ENCODE data around the gene HHEX. TPM values are rescaled to one million over a fixed set of nuclear protein-coding genes. Genes with fewer than 3 reads are reported as not detected.

HHEX gene
- total RNA-seq, 1 donor from 2014 or later, result 6.8 TPM

DNA sequence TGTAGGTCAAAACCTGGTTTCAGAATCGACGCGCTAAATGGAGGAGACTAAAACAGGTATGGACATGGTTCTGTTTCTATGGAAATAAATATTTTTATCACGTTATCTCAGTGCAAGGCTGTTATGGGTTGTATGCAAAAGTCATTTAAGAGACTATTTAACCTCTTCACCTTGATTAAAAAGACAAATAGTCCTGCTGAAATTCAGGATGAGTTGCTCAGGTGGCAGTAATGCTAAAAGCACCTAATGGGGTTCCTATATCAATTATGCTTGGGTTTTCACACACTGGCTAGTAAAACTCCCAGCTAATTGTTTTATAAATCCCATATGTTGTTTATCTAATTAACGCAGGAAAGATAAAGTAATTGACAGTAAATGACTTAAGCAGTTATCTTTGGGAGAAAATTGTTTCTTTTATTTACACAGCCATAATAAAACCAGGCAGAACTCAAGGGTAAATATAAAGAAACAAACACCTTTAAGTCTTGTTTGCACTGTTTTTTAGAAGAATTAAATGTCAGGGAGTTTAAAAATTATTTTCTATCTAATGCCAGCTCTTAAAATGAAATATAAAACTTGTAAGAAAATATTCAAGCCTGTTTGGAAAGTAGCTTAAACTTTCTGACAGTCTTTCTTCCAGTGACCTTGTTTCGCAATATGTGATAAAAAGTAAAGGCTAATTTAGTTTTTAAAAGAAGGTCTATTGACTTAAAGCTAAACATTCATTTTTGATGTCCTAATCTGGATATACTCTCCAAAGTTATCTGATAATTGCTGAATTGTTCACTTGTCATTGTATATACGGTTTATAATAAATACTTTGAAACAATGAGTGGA lies 3.2 kb downstream of the HHEX start:
- no peak for DNase-seq (ENCODE audit: low spot score)

DNA sequence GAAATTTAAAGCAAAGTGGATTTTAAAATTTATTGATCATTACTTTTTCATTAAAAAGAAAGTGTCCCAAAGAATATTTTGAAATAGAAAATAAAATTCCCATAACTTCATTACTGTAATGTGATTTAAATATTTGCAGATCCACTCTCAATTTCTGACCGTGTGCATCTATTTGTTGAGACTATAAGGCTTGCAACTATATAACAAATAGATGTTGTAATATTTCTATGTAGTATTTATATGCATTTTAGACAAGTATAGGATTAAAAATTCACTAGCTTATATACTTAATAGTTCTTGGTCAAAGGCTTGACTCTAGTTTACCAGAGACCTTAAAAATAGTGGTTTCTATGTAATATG lies 3.8 kb downstream of the HHEX start:
- DNase-seq (ENCODE audit: low spot score), result no peak

DNA sequence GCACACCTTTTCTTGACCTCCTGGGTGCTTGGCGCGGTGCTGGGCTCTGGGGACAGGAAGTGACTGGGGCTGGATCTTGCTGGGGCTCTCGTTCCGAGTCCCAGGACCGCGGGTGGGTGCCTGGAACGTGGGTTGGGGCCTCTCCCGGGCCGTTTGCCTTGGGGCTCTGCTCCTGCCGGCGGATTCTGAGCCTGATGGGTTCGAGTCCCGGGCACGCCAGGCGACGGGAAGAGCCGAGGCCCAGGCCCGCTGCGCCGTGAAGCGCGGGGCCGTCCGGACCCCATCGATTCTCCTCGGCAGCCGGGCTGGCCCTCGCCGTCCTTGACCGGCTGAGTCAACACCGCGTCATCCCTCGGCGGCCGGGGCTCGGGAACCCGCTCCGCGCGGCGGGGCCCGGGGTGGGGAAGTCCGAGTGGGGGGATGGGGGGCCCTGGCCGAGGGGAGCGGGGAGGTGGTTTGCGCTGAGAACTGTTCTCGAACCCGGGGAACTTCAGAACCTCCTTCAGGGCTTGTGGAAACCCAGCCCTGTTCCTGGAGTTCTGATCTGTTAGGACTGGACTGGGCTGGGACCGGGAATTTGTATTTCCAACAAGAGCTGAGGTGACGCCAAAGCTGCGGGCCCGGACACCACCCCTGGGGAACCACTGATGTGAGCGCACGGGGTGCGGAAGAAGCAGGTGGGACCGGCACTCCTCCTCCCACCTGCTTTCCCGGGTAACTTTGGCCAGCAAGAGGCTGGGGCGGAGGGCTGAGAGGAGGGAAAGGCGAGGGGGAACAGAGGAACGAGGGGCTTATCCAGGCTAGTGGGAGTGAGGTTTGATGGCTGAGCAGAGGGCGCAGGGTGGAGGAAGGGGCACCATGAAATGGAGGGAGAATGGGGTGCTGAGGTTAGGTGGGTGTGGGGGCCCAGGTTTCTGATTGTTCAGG lies 6.2 kb downstream of the HHEX start:
- DNase-seq (ENCODE audit: low spot score), result no peak

DNA sequence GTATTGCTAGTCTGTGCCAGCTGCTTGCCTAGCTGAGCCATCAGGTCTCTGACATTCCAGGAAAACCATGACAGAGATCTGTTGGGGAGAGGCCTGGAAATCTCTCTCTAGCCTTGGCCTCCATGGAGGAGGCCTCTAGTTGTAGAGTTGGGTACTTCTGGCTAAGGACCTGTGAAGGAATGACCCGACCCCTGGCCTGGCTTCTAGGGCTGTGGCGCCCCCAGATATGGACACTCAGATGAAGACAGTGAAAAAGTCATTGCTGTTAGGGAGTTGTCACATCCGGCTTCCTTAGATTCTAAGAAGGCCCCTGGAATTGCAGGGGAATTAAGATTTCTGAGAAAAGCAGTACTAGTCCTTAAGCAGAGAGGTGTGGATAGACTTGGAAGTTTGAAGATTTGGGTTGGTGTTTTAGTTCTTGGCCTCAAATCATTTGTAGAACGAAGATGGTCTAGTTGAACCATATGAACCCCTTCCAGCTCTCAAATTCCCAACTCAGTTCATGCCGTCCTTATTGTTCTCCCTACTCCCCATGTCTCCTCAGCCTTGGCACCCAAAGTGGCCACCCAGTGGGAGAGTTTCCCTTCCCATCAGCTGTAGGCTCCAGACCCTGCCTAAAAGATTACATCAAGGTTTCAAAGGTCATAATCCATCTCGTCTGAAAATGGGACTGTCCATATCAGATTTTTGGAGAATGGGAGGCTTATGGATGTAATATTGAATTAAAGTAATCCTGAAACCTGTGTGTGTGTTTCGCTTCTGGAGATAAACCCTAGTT lies 7.0 kb downstream of the HHEX start:
- DNase-seq (ENCODE audit: low spot score), result no peak

DNA sequence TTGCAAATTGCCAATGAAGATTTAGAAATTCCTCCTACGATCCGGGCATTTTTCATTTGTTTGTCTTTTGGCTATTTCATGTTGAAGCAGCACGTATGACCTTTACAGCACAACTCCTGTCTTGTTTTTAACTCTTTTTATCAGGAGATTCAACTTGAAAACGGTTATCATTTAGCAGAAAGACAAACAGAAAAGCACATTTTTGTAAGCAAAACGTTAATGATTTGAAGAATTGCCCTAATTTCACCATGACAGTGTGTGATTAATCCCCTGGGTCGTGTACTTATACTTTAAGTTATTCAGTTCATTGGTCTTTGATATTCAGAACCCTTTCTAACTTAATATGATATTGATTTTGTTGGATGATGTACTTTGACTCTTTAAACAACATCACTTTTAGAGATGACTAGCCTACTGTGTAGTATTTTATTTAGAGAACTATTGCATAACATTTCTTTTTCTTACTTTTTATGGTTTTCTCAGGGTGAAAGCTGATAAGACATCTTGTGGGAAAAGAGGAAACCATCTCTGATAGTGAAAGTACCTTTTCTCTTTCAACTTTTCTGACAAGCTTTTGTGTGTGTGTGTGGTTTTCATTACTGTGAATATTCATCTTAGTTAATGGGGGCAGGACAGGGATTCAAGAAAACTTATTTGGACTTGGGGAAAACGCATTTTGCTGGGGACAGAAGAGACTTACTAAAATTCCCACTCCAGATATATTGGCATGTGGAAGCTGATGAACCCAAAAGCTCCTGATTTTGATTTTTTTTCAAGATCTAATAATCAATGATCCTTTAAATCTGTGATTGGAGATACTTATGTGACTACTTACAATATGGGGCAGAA lies 8.1 kb downstream of the HHEX start:
- no peak for DNase-seq (ENCODE audit: low spot score)

DNA sequence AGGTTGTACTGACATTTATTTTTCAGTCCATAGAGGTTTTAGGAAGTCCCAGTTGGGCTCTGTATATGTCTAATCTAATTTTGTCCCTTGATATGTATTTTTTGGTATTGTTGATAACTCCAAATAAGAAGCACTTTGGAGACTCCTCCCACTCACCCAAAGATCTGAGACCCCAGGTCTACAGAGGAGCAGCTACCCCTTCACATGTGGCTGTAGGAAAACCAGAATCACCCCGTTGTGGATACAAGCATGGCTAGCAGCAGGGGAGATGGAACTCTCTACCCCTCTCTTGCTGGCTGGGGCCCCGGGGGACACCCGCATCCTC lies 9.4 kb downstream of the HHEX start:
- DNase-seq (ENCODE audit: low spot score), result no peak

DNA sequence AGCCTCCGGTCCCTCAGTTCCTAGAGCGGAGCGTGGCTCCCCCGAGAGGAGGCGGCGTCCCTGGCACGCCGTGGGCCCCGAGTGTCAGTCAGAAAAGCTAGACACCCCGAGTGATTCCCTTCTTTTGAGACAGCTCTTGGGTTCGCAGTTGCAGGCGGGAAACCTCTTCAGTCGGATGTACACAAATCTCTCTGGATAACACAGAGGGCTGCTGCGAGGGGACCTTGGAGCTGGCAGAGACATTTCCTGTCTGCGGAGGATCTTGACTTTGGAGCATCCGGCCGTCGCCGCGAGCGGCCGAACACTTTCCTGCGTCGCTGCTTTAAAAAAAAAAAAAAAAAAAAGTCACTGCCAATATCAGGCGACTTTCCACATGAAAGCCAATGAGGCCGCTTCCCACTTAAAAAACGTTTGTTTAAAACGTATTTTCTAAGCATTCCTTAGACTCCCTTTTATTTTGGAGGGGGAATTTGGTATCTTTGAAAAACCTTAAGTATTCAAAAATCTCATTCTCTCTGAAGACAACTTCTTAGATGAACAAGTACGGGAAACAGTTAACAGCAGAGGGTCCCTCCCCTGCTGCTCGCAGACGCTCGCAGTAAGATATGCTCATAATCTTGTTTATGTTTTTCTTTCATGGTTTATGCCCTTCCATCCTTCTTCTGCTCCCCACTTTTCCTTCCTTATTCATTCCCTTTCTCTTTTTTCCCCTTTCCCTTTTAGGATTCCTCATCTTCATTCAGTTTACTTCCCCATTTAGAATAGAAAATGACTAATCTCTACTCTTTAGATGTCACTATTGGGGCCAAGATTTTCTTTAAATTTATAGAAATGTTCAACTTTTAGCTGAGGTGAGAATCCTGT lies 10.0 kb downstream of the HHEX start:
- no peak for DNase-seq (ENCODE audit: low spot score)

DNA sequence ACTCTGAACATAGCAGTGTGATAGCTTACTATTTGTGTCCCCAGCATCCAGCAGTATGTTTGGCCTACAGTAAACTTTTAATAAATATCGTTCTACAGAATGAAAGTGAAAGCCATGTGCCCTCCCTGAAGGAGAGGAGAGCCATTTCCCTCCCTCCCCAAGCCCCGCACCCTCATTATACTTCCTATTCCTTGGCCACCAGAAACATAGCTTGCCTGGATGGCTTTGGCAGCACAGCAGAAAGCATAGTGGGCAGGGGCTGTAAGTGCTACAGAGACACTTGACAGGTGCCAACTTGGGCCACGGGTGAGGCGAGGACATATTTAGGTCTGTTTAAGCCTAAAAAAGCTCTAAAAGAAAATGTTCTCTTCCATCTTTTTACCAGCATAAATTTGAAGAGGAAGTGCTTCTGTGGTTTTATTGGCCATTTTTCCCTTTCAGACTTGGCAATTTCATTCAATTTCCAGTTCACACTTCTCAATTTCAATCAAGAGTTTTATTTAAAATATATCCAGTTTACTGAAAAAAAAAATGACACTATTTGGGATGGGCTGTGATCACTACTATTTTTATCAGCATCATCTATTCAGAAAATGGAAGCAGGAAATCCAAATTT lies 12.7 kb downstream of the HHEX start:
- DNase-seq (ENCODE audit: low spot score), result no peak

DNA sequence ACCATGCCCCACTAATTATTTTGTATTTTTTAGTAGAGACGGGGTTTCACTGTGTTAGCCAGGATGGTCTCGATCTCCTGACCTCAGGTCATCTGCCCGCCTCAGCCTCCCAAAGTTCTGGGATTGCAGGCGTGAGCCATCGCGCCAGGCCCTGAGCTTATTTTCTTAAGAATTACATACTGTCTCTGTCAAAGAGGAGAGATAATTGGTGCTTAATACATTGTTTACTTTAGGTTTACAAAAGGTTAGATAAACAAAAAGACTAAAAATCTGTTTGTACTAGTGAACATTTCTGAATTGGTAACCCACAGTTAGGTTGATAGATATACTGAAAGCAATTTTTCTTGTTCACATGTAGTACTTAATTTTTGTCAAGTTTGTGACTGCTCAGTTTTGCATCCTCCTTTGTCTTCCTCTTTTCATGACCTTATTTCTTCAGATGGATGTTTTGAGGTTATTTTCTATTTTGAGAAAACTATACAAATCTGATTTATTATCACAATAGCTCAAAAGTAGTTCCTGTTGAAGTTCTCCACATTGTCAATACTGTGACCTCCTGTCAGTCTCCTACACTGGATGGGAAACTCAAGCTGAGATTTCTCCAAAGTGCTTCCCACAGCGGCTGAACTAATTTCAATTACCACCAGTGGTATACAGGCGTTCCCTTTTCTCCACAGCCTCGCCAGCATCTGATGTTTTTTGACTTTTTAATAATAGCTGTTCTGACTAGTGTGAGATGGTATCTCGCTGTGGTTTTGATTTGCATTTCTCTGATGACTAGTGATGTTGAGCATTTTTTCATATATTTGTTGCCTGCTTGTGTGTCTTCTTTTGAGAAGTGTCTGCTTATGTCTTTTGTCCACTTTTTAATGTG lies 22.5 kb downstream of the HHEX start:
- DNase-seq (ENCODE audit: low spot score), result no peak

DNA sequence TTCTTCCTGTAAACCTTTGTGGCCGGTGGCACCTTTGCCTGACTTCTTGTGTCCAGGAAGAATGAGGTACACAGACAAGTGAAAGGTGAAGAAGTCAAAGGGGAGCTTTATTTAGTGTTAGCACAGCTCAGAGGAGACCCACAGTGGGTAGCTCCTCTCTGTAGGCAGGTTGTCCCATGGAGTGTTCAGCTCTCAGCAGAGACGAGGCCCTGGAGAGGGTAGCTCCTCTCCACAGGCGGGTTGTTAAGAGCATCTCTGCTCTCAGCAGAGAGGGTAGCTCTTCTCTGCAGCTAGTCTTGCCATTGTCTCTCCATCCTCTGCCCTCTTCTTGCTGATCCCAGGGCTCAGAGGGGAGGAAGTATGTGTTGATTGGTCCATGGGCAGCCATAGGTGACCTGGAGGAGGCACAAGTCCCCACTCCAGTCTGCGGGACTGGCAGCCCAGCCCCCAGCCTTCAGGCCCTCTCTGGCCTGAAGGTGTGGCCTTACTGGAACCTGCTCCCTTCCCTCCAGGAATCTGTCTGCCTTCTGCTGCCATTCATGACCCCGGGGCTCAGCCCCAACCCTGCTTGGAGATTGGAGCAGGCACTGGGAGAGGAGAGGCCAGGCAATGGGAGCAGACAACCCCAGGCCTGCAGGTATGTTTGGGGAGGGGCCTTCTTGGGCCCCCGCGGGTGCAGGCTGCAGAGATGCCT lies 24.5 kb downstream of the HHEX start:
- peak; percentile 76 for DNase-seq (ENCODE audit: low spot score)

DNA sequence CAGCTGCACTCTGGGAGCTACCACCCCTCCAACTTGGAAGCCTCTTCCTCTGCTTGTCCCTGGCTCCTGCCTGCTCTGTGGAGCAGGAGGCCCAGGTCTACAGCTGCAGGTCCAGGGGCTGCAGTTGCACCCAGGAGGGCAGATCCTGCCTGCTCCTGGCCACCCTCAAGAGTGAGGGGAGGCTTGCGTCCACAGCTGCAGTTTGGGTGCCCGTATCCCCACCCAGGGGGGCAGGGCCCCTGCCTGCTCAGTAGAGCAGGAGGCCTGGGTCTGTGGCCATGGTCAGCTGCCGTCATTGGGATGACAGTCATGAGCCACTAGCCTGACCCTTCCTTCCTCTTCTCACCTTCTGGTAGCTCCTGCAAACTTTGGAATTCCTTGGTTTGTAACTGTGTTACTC lies 25.1 kb downstream of the HHEX start:
- DNase-seq (ENCODE audit: low spot score), result peak; percentile 69

DNA sequence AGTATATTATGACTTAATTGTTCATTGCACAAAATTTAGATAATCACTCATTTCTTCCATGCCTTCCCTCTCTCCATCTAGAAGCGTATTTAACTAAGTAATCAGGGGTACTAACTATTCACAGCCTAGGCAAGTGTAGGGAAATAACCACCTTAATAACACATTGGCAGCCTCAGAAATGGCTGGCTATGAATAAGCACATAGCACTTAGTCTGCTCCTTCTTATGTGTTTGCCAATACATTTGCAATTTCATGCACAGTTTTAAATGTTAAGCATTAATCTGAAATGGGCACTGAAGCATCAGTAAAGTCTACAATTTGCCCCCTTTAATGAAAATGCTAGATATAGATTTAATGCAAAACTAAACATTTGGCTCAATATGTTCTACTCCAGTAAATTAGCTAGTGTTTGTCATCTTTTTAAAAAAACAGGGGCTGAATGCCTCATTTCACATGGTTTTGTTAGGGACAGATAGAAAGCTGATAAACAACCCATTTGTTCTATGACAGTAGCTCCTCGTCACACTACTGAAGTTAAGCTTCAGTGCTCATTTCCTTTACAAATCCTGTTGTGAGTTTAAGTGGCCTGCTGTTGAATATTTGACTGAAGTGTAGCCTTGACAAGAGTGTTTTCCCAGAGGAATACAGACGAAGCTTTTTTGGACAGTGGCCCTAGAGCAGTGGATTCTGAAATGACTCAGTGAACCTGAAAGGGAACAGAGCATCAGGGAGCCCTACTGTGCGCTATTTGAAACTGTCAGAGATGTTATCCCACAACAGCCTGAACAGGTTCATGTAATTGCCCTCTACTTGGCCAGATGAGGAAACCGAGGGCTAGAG lies 30.5 kb downstream of the HHEX start:
- no peak for DNase-seq (ENCODE audit: low spot score)

DNA sequence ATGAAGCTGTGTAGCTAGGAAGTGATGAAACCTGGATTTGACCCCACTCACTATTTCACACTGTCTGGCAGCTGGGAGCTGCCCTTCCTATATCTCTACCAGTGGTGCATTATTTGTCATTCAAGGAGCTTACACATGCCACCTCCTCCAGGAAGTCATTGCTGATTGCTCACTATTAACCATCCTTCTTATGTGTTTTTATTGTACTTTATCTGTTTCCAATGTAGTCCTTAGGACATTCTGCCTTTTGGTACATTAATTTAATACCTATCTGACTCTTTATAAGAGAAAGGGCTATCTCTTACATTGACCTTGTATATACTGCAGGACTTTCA lies 31.0 kb downstream of the HHEX start:
- DNase-seq (ENCODE audit: low spot score), result no peak

DNA sequence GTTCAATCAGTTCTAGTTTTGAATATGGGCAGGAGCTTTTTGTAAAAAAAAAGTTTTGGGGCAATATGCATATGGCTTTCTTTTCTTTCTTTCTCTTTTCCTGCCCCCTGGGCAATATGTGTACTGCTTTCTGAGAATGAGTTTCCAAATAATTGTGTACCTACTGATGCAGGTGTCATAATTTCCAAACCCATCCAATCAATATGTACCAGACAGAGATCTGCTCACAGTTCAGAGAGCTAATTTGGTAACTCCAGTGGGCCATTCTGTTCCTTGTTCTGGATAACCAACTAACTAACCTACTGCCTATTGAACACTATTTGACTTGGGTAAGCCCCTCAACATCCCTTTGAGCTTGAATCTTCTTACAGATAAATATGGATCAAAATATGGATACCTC lies 32.6 kb downstream of the HHEX start:
- DNase-seq (ENCODE audit: low spot score), result no peak

DNA sequence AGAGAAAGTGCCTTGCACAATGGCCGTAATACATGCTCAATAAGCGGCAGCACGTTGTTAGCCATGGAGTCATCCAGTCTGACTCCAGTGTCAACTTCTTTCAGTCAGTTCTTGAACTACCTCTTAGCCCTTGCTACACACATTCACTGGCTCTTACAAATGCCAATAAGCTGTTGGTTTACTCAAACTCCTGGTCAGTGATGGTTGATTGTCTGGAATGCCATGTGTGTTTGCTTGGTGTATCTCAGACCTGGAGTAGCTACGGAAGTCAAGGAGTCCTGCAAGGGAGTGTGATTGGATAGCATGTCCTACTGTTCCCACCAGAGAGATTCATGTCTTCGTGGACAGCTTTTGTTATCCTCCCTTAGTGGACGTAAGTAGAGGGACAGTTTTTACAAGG lies 37.4 kb downstream of the HHEX start:
- no peak for DNase-seq (ENCODE audit: low spot score)

DNA sequence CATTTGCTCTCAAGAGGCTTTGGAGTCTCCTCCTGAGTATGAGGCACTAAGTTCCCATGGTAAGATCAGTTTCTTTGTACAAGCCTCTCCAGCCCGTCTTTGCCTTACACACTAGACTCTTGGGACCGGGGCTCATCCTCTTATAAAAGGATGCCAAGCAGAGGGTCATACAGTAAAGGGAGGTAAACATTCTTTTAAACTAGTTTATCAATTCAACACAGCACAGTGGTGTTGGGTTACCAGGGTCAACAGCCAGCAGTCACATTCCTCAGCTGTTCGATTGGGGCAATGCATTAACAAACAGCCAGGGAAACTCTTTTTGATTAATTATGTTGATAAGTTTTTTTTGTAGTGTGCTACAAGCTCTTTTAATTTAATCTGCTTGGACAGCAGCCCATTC lies 37.8 kb downstream of the HHEX start:
- DNase-seq (ENCODE audit: low spot score), result peak; percentile 24

DNA sequence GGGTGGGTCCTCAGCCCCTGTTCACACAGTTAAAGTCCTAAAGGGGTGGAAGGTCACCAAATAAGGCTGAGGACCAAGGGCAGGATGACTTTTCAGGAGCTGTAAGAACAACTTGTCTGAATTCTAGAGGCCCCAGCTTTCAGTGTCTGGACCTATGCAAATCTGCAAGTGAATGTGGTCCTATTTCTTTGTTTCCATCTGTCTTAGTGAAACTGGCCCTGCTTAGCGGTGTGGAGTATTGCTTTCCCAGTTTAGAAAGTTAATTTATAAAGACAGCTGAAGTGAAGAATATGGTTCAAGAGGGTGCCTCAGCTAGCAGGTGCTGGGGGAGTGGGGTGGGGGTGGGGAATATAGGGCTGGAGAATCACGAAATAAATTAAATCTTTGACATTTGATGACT lies 40.1 kb downstream of the HHEX start:
- DNase-seq (ENCODE audit: low spot score), result peak; percentile 22

All from mesenteric fat pad (tissue), 1 donor.